ENCODE measurements around the gene FAM3A.

DNA sequence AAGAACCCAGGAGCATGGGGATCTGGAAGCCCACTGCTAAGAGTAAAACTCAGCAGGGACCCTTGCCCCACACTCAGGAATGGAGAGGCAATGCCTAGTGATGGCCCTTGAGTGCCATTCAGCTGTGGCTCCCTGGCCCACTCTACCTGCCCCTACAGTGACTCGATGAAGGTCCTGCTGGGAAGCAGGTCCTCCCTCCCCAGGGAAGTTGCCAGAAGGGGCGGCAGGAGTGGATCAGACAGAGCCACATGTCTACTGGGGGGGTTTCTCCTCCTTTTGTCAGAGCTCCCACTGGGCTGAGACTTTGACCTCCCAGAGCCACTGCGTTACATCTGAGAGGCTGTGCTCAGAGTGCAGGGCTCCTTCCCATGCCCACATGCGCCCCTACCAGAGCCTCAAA is 26.9 kb downstream of the FAM3A start:
- no peak for TF ChIP-seq ESRRG (CRISPR knock-in tag; IDR thresholded peaks at IDR 0.05)
- TF ChIP-seq, protein P1, sequence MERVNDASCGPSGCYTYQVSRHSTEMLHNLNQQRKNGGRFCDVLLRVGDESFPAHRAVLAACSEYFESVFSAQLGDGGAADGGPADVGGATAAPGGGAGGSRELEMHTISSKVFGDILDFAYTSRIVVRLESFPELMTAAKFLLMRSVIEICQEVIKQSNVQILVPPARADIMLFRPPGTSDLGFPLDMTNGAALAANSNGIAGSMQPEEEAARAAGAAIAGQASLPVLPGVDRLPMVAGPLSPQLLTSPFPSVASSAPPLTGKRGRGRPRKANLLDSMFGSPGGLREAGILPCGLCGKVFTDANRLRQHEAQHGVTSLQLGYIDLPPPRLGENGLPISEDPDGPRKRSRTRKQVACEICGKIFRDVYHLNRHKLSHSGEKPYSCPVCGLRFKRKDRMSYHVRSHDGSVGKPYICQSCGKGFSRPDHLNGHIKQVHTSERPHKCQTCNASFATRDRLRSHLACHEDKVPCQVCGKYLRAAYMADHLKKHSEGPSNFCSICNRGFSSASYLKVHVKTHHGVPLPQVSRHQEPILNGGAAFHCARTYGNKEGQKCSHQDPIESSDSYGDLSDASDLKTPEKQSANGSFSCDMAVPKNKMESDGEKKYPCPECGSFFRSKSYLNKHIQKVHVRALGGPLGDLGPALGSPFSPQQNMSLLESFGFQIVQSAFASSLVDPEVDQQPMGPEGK (CRISPR knock-in tag; IDR thresholded peaks at IDR 0.05; ENCODE audit: borderline replicate concordance): no peak
- TF ChIP-seq, protein P2, sequence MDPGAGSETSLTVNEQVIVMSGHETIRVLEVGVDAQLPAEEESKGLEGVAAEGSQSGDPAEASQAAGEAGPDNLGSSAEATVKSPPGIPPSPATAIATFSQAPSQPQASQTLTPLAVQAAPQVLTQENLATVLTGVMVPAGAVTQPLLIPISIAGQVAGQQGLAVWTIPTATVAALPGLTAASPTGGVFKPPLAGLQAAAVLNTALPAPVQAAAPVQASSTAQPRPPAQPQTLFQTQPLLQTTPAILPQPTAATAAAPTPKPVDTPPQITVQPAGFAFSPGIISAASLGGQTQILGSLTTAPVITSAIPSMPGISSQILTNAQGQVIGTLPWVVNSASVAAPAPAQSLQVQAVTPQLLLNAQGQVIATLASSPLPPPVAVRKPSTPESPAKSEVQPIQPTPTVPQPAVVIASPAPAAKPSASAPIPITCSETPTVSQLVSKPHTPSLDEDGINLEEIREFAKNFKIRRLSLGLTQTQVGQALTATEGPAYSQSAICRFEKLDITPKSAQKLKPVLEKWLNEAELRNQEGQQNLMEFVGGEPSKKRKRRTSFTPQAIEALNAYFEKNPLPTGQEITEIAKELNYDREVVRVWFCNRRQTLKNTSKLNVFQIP (CRISPR knock-in tag; IDR thresholded peaks at IDR 0.05; ENCODE audit: borderline replicate concordance, low read depth): no peak
- TF ChIP-seq ZC3H10 (CRISPR knock-in tag; IDR thresholded peaks at IDR 0.05): no peak
- TF ChIP-seq ISL1 (CRISPR knock-in tag; IDR thresholded peaks at IDR 0.05): no peak
- TF ChIP-seq ARNTL (CRISPR knock-in tag; IDR thresholded peaks at IDR 0.05; ENCODE audit: borderline replicate concordance, low read depth): no peak
- TF ChIP-seq, protein P3, sequence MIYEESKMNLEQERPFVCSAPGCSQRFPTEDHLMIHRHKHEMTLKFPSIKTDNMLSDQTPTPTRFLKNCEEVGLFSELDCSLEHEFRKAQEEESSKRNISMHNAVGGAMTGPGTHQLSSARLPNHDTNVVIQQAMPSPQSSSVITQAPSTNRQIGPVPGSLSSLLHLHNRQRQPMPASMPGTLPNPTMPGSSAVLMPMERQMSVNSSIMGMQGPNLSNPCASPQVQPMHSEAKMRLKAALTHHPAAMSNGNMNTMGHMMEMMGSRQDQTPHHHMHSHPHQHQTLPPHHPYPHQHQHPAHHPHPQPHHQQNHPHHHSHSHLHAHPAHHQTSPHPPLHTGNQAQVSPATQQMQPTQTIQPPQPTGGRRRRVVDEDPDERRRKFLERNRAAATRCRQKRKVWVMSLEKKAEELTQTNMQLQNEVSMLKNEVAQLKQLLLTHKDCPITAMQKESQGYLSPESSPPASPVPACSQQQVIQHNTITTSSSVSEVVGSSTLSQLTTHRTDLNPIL (CRISPR knock-in tag; IDR thresholded peaks at IDR 0.05; ENCODE audit: low read depth): no peak
